Endothelial cell (in vitro differentiated cells): ENCODE measurements around the gene LAMC1. TPM values are rescaled to one million over a fixed set of nuclear protein-coding genes. Genes with fewer than 3 reads are reported as not detected.

Experiments
- DNase-seq: peaks from one replicate; pipeline ENCODE4 v3.0.0; 2021; ENCODE audit warnings: low spot score
- H3K27ac Mint-ChIP-seq: one replicate; pipeline ENCODE4 v1.8.0; 2021; ENCODE audit warnings: mixed read lengths, inconsistent platforms; ENCODE audit not compliant: unreplicated experiment
- H3K27me3 Mint-ChIP-seq: one replicate; pipeline ENCODE4 v1.8.0; 2021; ENCODE audit warnings: mild to moderate bottlenecking, moderate library complexity, mixed read lengths, inconsistent platforms; ENCODE audit not compliant: unreplicated experiment
- H3K36me3 Mint-ChIP-seq: one replicate; pipeline ENCODE4 v1.8.0; 2021; ENCODE audit warnings: mild to moderate bottlenecking, low read depth, mixed read lengths, inconsistent platforms; ENCODE audit not compliant: unreplicated experiment
- H3K4me1 Mint-ChIP-seq: one replicate; pipeline ENCODE4 v1.8.0; 2021; ENCODE audit warnings: mild to moderate bottlenecking, mixed read lengths, inconsistent platforms; ENCODE audit not compliant: unreplicated experiment
- H3K4me3 Mint-ChIP-seq: one replicate; pipeline ENCODE4 v1.8.0; 2021; ENCODE audit warnings: mild to moderate bottlenecking, mixed read lengths, inconsistent platforms; ENCODE audit not compliant: unreplicated experiment
- H3K9me3 Mint-ChIP-seq: one replicate; pipeline ENCODE4 v1.8.0; 2021; ENCODE audit warnings: mixed read lengths, inconsistent platforms; ENCODE audit not compliant: unreplicated experiment
- CTCF ChIP-seq: fragments of 200-600 bp; sonication (generic); IDR thresholded peaks from one replicate; pipeline ENCODE4 v1.5.0; 2021; ENCODE audit warnings: antibody characterized with exemption; ENCODE audit not compliant: unreplicated experiment
- total RNA-seq: library from RNA; stranded (reverse); fragmentation: NEBNext Ultra II Directional; extraction: Animal tissue kit (Norgen Biotek cat#: 25700); gene quantifications from one replicate; pipeline ENCODE4 v1.2.1, GENCODE V29; 2021; ENCODE audit not compliant: unreplicated experiment

The LAMC1 gene
- total RNA-seq, 1 donor from 2014 or later, result 265 TPM

- H3K27me3 Mint-ChIP-seq, result peaks cover 12% of the 10 kb centered on the region
- peak overlapping the region; percentile 94 for H3K4me3 Mint-ChIP-seq
- peaks cover 8% of the 10 kb centered on the region for H3K36me3 Mint-ChIP-seq
- DNase-seq, result no peak
- H3K9me3 Mint-ChIP-seq, result no peaks in the 10 kb centered on the region
- peak overlapping the region; percentile 83 for H3K27ac Mint-ChIP-seq
- no peak for TF ChIP-seq CTCF
- peaks cover 61% of the 10 kb centered on the region for H3K4me1 Mint-ChIP-seq
These were observed 1.2 kb downstream of the LAMC1 start for GRCh38 chr1:183024317-183025009.

GRCh38 chr1:183025010-183025337 is 1.8 kb downstream of the LAMC1 start:
- peaks cover 8% of the 10 kb centered on the region for H3K36me3 Mint-ChIP-seq

GRCh38 chr1:183025782-183026774 is 2.9 kb downstream of the LAMC1 start:
- H3K9me3 Mint-ChIP-seq, result no peaks in the 10 kb centered on the region
- TF ChIP-seq CTCF, result no peak
- peak overlapping the region; percentile 94 for H3K4me3 Mint-ChIP-seq
- peaks cover 8% of the 10 kb centered on the region for H3K36me3 Mint-ChIP-seq
- H3K27me3 Mint-ChIP-seq, result peaks cover 12% of the 10 kb centered on the region
- DNase-seq, result no peak
- H3K4me1 Mint-ChIP-seq, result peaks cover 57% of the 10 kb centered on the region
- H3K27ac Mint-ChIP-seq, result peak overlapping the region; percentile 49

More at GRCh38 chr1:183025010-183025337, 1.8 kb downstream of the LAMC1 start:
- Mint-ChIP-seq H3K27ac (peak overlapping the region; percentile 83), H3K9me3 (no peaks in the 10 kb centered on the region), H3K4me3 (peak overlapping the region; percentile 94), H3K4me1 (peaks cover 62% of the 10 kb centered on the region), H3K27me3 (peaks cover 12% of the 10 kb centered on the region)
- TF ChIP-seq CTCF, result no peak
- DNase-seq, result no peak

- H3K27me3 Mint-ChIP-seq, result peaks cover 12% of the 10 kb centered on the region
- no peak overlapping the region for H3K27ac Mint-ChIP-seq
- peaks cover 8% of the 10 kb centered on the region for H3K36me3 Mint-ChIP-seq
- peaks cover 55% of the 10 kb centered on the region for H3K4me1 Mint-ChIP-seq
- H3K9me3 Mint-ChIP-seq, result no peaks in the 10 kb centered on the region
- no peak for TF ChIP-seq CTCF
- no peak overlapping the region for H3K4me3 Mint-ChIP-seq
- no peak for DNase-seq
These were observed 3.8 kb downstream of the LAMC1 start for GRCh38 chr1:183027031-183027430.
